H1 (cell line): Measurements from ENCODE around the gene EEF1AKMT1. TPM values are rescaled to one million over a fixed set of nuclear protein-coding genes. Genes with fewer than 3 reads are reported as not detected.

Experiments
- GABPA ChIP-seq: IDR thresholded peaks from 2 replicates; pipeline ENCODE4 v1.6.1; 2011; ENCODE audit warnings: mild to moderate bottlenecking, low read length, moderate library complexity, borderline replicate concordance; ENCODE audit not compliant: insufficient read depth
- polyA plus RNA-seq, 7 experiments: library from polyadenylated mRNA; depleted of rRNA in 3 of 7; stranded (reverse) in 5 of 7; unstranded in 2 of 7; fragments of >200 nt in 5 of 7; fragments of 200-250 nt in 2 of 7; gene quantifications; 1 replicate in 5 of 7; 2 replicates in 1 of 7; 4 replicates in 1 of 7; pipeline versions ENCODE4 v1.2.1 to v1.2.3, GENCODE V29; 2011 to 2013; ENCODE audit warnings: missing spikeins in 2 of 7, mixed read lengths in 2 of 7
- total RNA-seq: library from RNA; stranded (reverse); fragmentation: NEBNext Ultra II Directional; extraction: Animal tissue kit (Norgen Biotek cat#: 25700); gene quantifications from 2 replicates; pipeline ENCODE4 v1.2.1, GENCODE V29; 2021

EEF1AKMT1 gene
- total and polyA plus RNA-seq, 2 of the 8 experiments (the other 6 are each of a cell fraction or from before 2014, with no cell fraction given) = 3.1 to 4.1 TPM

DNA sequence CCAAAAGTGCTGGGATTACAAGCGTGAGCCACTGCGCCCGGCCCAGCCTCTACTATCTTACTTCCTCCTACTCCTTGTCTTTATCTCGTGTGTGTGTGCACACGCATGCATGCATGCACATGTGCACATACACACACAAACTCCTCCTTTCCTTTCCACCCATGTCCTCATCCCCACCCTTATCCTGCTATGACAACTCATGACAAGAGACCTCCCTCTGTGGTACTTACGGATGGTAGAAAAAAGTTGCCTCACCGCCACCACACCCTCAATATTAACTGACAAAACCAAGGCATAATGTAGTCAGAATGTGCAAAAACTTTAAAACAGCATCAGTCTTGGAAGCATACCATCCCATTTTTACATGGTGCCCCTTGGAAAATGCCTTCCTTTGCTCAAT lies 15.9 kb upstream of the EEF1AKMT1 start (continued):
- no peak for TF ChIP-seq GABPA
- TF ChIP-seq, all 59 proteins: peak for 0
